ENCODE measurements around the gene C19orf73. TPM values are rescaled to one million over a fixed set of nuclear protein-coding genes. Genes with fewer than 3 reads are reported as not detected.
A peak's percentile ranks its signal among the peaks of the same experiment; 100 is the strongest.

C19orf73 gene
- total and polyA plus RNA-seq, 2 experiments from 2014 or later = 0.86 to 1.0 TPM

DNA sequence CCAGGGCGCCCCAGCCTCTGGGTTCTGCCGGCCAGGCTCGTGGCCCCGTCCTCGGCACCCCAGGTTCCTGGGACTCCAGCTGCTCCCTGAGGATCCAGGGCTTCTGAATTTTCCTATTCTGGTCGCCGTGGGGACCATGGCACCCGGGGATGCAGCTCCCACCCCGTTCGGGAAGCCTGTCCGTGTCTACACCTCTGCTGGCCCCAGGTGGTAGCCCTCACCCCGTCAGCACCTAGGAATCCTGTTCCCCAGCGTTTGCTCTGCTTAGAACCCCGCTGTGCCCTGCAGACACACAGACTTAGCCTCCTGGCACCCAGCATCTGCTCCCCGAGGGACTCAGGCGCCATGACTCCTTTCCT lies 1.4 kb upstream of the C19orf73 start:
- H3K9me3 ChIP-seq (ENCODE audit: low read depth) = no peaks in the 10 kb centered on the region
- no peaks in the 10 kb centered on the region for H3K79me2 ChIP-seq (ENCODE audit: insufficient read depth)
- no peak overlapping the region for H3K27ac ChIP-seq
- H3K9ac ChIP-seq = no peak overlapping the region
- H3K36me3 ChIP-seq (ENCODE audit: low read depth) = no peaks in the 10 kb centered on the region
- in situ Hi-C loops (cut with MboI) = no loop called here
- DNase-seq = no peak
- TF ChIP-seq EZH2 (IDR thresholded peaks at IDR 0.05; ENCODE audit: insufficient read depth, poor library complexity, severe bottlenecking) (no peak), EZH2phosphoT487 (IDR thresholded peaks at IDR 0.05; ENCODE audit: insufficient read depth, low read depth) (no peak)
- H3K27me3 ChIP-seq (replicated peaks; ENCODE audit: insufficient read depth) = no peaks in the 10 kb centered on the region
- H3K9me2 ChIP-seq (ENCODE audit: insufficient read depth) = no peaks in the 10 kb centered on the region
- H2AFZ ChIP-seq = no peak overlapping the region
- H3K4me2 ChIP-seq (ENCODE audit: unreplicated experiment) = no peak overlapping the region
- H4K20me1 ChIP-seq (ENCODE audit: insufficient read depth) = no peaks in the 10 kb centered on the region
- H3F3A ChIP-seq (ENCODE audit: insufficient read depth) = no peaks in the 10 kb centered on the region; the same call in 1 of the 2 replicates
- no peak overlapping the region for H3K4me3 ChIP-seq
- H3K4me1 ChIP-seq (ENCODE audit: insufficient read depth) = peaks cover 7% of the 10 kb centered on the region
- WGBS, 2 experiments (ENCODE audit: low coverage in 1 of 2, low lambda C conversion rate in 2 of 2, missing lambda C conversion rate in 2 of 2) = 22 to 23% methylated on average over 15 to 16 of the region's 16 CpGs

DNA sequence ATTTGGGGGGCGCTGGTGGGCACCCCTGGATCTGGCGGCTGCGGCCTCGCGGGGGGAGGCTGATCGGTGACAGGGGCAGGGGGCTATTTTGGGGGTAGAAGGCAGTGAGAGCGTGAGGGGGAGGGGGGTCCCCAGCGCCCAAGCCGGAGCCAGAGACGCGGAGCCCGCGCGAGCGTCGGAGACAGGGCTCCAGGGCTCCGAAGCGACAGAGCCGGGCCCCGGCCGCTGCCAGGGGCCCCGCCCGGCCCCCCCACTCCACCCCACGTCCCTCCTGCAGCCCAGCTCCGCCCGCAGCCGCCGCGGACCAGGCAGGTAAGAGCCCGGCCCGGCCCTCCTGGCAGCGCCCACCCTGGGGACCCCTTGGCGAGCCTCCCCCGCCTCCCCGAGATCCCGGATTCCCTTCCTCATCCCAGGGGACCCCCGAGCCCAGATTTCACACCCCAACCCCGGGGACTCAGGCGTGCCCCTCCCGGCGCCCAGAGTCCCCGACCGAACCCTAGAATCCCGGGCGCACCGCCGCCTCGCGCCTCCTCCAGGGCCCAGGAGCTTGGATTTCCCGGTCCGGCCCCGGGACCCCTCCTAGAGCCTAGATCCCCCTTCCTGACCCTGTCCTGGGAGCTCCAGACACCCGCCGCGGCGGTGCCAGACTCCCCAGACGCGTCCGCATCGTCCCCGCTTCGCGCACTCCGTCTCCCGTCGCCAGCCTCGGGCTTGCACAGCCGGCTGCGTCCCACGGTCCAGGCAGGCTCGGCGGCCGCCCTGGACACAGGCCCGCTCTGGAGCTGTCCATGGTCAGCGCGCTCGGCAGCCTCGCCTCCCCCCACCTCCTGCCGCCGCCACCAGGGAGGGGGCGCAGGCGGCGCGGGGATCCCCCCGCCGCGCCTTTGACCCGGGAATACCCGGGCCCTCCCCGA lies 725 bp upstream of the C19orf73 start, which contains the start of gene PPFIA3:
TSS of gene PPFIA3 (plus strand) at position 134 of the 914 bp plus-strand sequence. CDS start 8,330 bp downstream, outside the sequence.
- in situ Hi-C loops (cut with MboI) = no loop called here

GRCh38 chr19:49117677-49118564 lies 1.0 kb downstream of the C19orf73 start:
- Histone ChIP-seq H2AFZ (peak overlapping the region; percentile 92), H3K9me2 (ENCODE audit: insufficient read depth) (no peaks in the 10 kb centered on the region), H3K4me2 (ENCODE audit: unreplicated experiment) (peak overlapping the region; percentile 79), H3K27me3 (replicated peaks; ENCODE audit: insufficient read depth) (no peaks in the 10 kb centered on the region), H3K9ac (peak overlapping the region; percentile 84), H3K4me3 (peak overlapping the region; percentile 80), H3K27ac (peak overlapping the region; percentile 74), H4K20me1 (ENCODE audit: insufficient read depth) (no peaks in the 10 kb centered on the region), H3K4me1 (ENCODE audit: insufficient read depth) (peaks cover 7% of the 10 kb centered on the region), H3K36me3 (ENCODE audit: low read depth) (no peaks in the 10 kb centered on the region), H3K79me2 (ENCODE audit: insufficient read depth) (no peaks in the 10 kb centered on the region), H3K9me3 (ENCODE audit: low read depth) (no peaks in the 10 kb centered on the region), H3F3A (ENCODE audit: insufficient read depth) (no peaks in the 10 kb centered on the region; the same call in 1 of the 2 replicates)
- WGBS, 2 experiments (ENCODE audit: low coverage in 1 of 2, low lambda C conversion rate in 2 of 2, missing lambda C conversion rate in 2 of 2) = 62 to 65% methylated on average over 26 of the region's 26 CpGs
- TF ChIP-seq EZH2phosphoT487 (IDR thresholded peaks at IDR 0.05; ENCODE audit: insufficient read depth, low read depth) (no peak), EZH2 (IDR thresholded peaks at IDR 0.05; ENCODE audit: insufficient read depth, poor library complexity, severe bottlenecking) (no peak)
- no peak for DNase-seq
- in situ Hi-C loops (cut with MboI) = no loop called here

More for the DNA sequence above, 725 bp upstream of the C19orf73 start, which contains the start of gene PPFIA3:
- Histone ChIP-seq H3K36me3 (ENCODE audit: low read depth) (no peaks in the 10 kb centered on the region), H3K4me3 (peak within 1 kb of the TSS; percentile 80), H3K27ac (peak within 1 kb of the TSS; percentile 74), H3K4me2 (ENCODE audit: unreplicated experiment) (peak within 1 kb of the TSS; percentile 94), H3K79me2 (ENCODE audit: insufficient read depth) (no peaks in the 10 kb centered on the region), H3K9me2 (ENCODE audit: insufficient read depth) (no peaks in the 10 kb centered on the region), H3K9ac (peak within 1 kb of the TSS; percentile 84), H3K27me3 (replicated peaks; ENCODE audit: insufficient read depth) (no peaks in the 10 kb centered on the region), H3K9me3 (ENCODE audit: low read depth) (no peaks in the 10 kb centered on the region), H2AFZ (peak within 1 kb of the TSS; percentile 92), H3K4me1 (ENCODE audit: insufficient read depth) (peaks cover 7% of the 10 kb centered on the region), H4K20me1 (ENCODE audit: insufficient read depth) (no peaks in the 10 kb centered on the region), H3F3A (ENCODE audit: insufficient read depth) (no peaks in the 10 kb centered on the region; the same call in 1 of the 2 replicates)
- DNase-seq = peak; percentile 89
- 1 to 3% methylated on average over 27 to 76 of the region's 90 CpGs for WGBS, 2 experiments (ENCODE audit: low coverage in 1 of 2, low lambda C conversion rate in 2 of 2, missing lambda C conversion rate in 2 of 2)
- TF ChIP-seq EZH2 (IDR thresholded peaks at IDR 0.05; ENCODE audit: insufficient read depth, poor library complexity, severe bottlenecking) (no peak), EZH2phosphoT487 (IDR thresholded peaks at IDR 0.05; ENCODE audit: insufficient read depth, low read depth) (no peak)

GRCh38 chr19:49116544-49116943 lies 2.4 kb downstream of the C19orf73 start:
- no peaks in the 10 kb centered on the region for H3K36me3 ChIP-seq (ENCODE audit: low read depth)
- no peaks in the 10 kb centered on the region for H4K20me1 ChIP-seq (ENCODE audit: insufficient read depth)
- no peak overlapping the region for H3K9ac ChIP-seq
- no peak overlapping the region for H2AFZ ChIP-seq
- no peak overlapping the region for H3K27ac ChIP-seq
- 44 to 54% methylated on average over 1 of the region's 1 CpG for WGBS, 2 experiments (ENCODE audit: low coverage in 1 of 2, low lambda C conversion rate in 2 of 2, missing lambda C conversion rate in 2 of 2)
- in situ Hi-C loops (cut with MboI) = no loop called here
- H3K79me2 ChIP-seq (ENCODE audit: insufficient read depth) = no peaks in the 10 kb centered on the region
- H3K27me3 ChIP-seq (replicated peaks; ENCODE audit: insufficient read depth) = no peaks in the 10 kb centered on the region
- H3K4me2 ChIP-seq (ENCODE audit: unreplicated experiment) = no peak overlapping the region
- TF ChIP-seq EZH2 (IDR thresholded peaks at IDR 0.05; ENCODE audit: insufficient read depth, poor library complexity, severe bottlenecking) = no peak
- TF ChIP-seq EZH2phosphoT487 (IDR thresholded peaks at IDR 0.05; ENCODE audit: insufficient read depth, low read depth) = no peak
- peaks cover 7% of the 10 kb centered on the region for H3K4me1 ChIP-seq (ENCODE audit: insufficient read depth)
- H3K4me3 ChIP-seq = no peak overlapping the region
- no peaks in the 10 kb centered on the region for H3K9me3 ChIP-seq (ENCODE audit: low read depth)
- H3K9me2 ChIP-seq (ENCODE audit: insufficient read depth) = no peaks in the 10 kb centered on the region
- DNase-seq = no peak
- H3F3A ChIP-seq (ENCODE audit: insufficient read depth) = peaks cover under 1% of the 10 kb centered on the region
